HCT116 (cell line): ENCODE measurements around the gene PLEK2. TPM values are rescaled to one million over a fixed set of nuclear protein-coding genes. Genes with fewer than 3 reads are reported as not detected.

ENCODE experiments used
- ATAC-seq: fragments of 200-7000 bp; cut with Tn5 transposase; 2 replicates; pipeline ENCODE4 v1.9.1; 2020; ENCODE audit warnings: mild to moderate bottlenecking, moderate library complexity
- BruUV-seq: library from RNA; stranded (reverse); fragments of 400-500 nt; replicated peaks from 2 replicates; lab custom pipeline; 2021; lab: Mats Ljungman, UMichigan
- CTCF ChIA-PET: fragments of 300-600 bp; sonication (Branson Sonifier 250); formaldehyde crosslinking; loops from one replicate; lab custom pipeline; 2021; ENCODE audit warnings: antibody characterized with exemption; lab: Charles Lee
- POLR2A ChIA-PET: fragments of 300-600, 350-600 bp; sonication (Branson Sonifier 250); formaldehyde crosslinking; loops from one replicate; lab custom pipeline; 2021; ENCODE audit warnings: antibody characterized with exemption; lab: Charles Lee
- RAD21 ChIA-PET, 2 experiments: fragments of 300-600 bp; sonication (Branson Sonifier 250); formaldehyde crosslinking; loops; one replicate each; lab custom pipeline; 2023; ENCODE audit warnings: low total read pairs in 2 of 2; ENCODE audit not compliant: uncharacterized antibody in 2 of 2, unreplicated experiment in 2 of 2, low non-redundant PET in 1 of 2; lab: Charles Lee
- DNase-seq: peaks from one replicate; pipeline ENCODE4 v3.0.0-alpha.2; 2010; ENCODE audit warnings: low read depth, low spot score
- H2AFZ ChIP-seq: fragments of 200-600 bp; shearing (Covaris generic), sonication (generic); 2 replicates; pipeline ENCODE4 v1.6.1; 2017; ENCODE audit warnings: low read depth, mixed run types, mixed read lengths, antibody characterized with exemption, low read length; ENCODE audit not compliant: poor library complexity, severe bottlenecking
- H3K27ac ChIP-seq: 2 replicates; pipeline ENCODE4 v1.5.1; 2012; ENCODE audit warnings: low read depth, low read length
- H3K27me3 ChIP-seq: fragments of 200-600 bp; sonication (generic); 2 replicates; pipeline ENCODE4 v1.6.1; 2016; ENCODE audit warnings: mixed run types, low read length, mixed read lengths; ENCODE audit not compliant: insufficient read depth
- H3K36me3 ChIP-seq, 2 experiments: fragments of 200-500 bp in 1 of 2; fragments of 200-600 bp in 1 of 2; sonication (Bioruptor generic) in 1 of 2; sonication (generic) in 1 of 2; 2 replicates each; pipeline versions ENCODE4 v1.5.1 to v1.6.1; 2014 to 2016; ENCODE audit warnings: low read length in 2 of 2, inconsistent platforms in 1 of 2, mixed read lengths in 1 of 2, mixed run types in 1 of 2; ENCODE audit not compliant: insufficient read depth in 2 of 2, control insufficient read depth in 1 of 2
- H3K4me1 ChIP-seq, 2 experiments: fragments of 200-600 bp in 1 of 2; sonication (generic) in 1 of 2; 2 replicates each; pipeline versions ENCODE4 v1.5.1 to v1.6.1; 2012 to 2017; ENCODE audit warnings: low read length in 2 of 2, inconsistent platforms in 1 of 2, mild to moderate bottlenecking in 1 of 2, mixed read lengths in 1 of 2, mixed run types in 1 of 2, moderate library complexity in 1 of 2; ENCODE audit not compliant: insufficient read depth in 2 of 2, control insufficient read depth in 1 of 2
- H3K4me2 ChIP-seq: fragments of 200-600 bp; sonication (generic); 2 replicates; pipeline ENCODE4 v1.6.1; 2017; ENCODE audit warnings: mixed run types, low read length, mixed read lengths
- H3K4me3 ChIP-seq, 2 experiments: fragments of 200-600 bp in 1 of 2; sonication (generic) in 1 of 2; replicated peaks in 1 of 2; 2 replicates each; pipeline ENCODE4 v1.5.1; 2011 to 2016; ENCODE audit warnings: low read length in 2 of 2, control low read depth in 1 of 2, low read depth in 1 of 2, mild to moderate bottlenecking in 1 of 2, mixed read lengths in 1 of 2, mixed run types in 1 of 2
- H3K79me2 ChIP-seq: fragments of 200-600 bp; sonication (generic); 2 replicates; pipeline ENCODE4 v1.6.1; 2017; ENCODE audit warnings: mild to moderate bottlenecking, mixed run types, low read length, moderate library complexity, mixed read lengths; ENCODE audit not compliant: insufficient read depth
- H3K9ac ChIP-seq: fragments of 200-600 bp; sonication (generic); 2 replicates; pipeline ENCODE4 v1.6.1; 2016; ENCODE audit warnings: low read length, mixed read lengths
- H3K9me2 ChIP-seq: fragments of 200-600 bp; sonication (generic), shearing (Covaris generic); 2 replicates; pipeline ENCODE4 v1.6.1; 2017; ENCODE audit warnings: mixed run types, mild to moderate bottlenecking, moderate library complexity; ENCODE audit not compliant: insufficient read depth
- H3K9me3 ChIP-seq, 2 experiments: fragments of 200-500 bp in 1 of 2; fragments of 200-600 bp in 1 of 2; sonication (Bioruptor generic) in 1 of 2; sonication (generic) in 1 of 2; 2 replicates each; pipeline ENCODE4 v1.6.1; 2014 to 2017; ENCODE audit warnings: low read length in 2 of 2, mixed read lengths in 2 of 2, inconsistent platforms in 1 of 2, low read depth in 1 of 2, mild to moderate bottlenecking in 1 of 2, mixed run types in 1 of 2, moderate library complexity in 1 of 2; ENCODE audit not compliant: control insufficient read depth in 1 of 2, insufficient read depth in 1 of 2
- H4K20me1 ChIP-seq: fragments of 200-600 bp; sonication (generic), shearing (Covaris generic); 2 replicates; pipeline ENCODE4 v1.6.1; 2017; ENCODE audit warnings: mixed run types, mild to moderate bottlenecking, moderate library complexity; ENCODE audit not compliant: insufficient read depth
- CBX3 ChIP-seq: IDR thresholded peaks from 2 replicates; pipeline ENCODE4 v1.6.1; 2012; ENCODE audit warnings: low read depth
- EGR1 ChIP-seq: IDR thresholded peaks from 2 replicates; pipeline ENCODE4 v1.6.1; 2012; ENCODE audit warnings: low read depth
- ELF1 ChIP-seq: IDR thresholded peaks from 2 replicates; pipeline ENCODE4 v1.6.1; 2012; ENCODE audit warnings: low read depth, borderline replicate concordance
- EZH2 ChIP-seq: fragments of 200-600 bp; sonication (generic); IDR thresholded peaks from 2 replicates; pipeline ENCODE4 v1.6.1; 2017; ENCODE audit warnings: antibody characterized with exemption, mixed run types
- EZH2phosphoT487 ChIP-seq: fragments of 200-600 bp; IDR thresholded peaks from 2 replicates; pipeline ENCODE4 v1.6.1; 2018; ENCODE audit warnings: antibody characterized with exemption, borderline replicate concordance
- FOSL1 ChIP-seq: IDR thresholded peaks from 2 replicates; pipeline ENCODE4 v1.6.1; 2012; ENCODE audit warnings: low read depth
- JUND ChIP-seq: IDR thresholded peaks from 2 replicates; pipeline ENCODE4 v1.6.1; 2012
- MAX ChIP-seq: IDR thresholded peaks from 2 replicates; pipeline ENCODE4 v1.6.1; 2012
- POLR2A ChIP-seq: IDR thresholded peaks from 2 replicates; pipeline ENCODE4 v1.7.0; 2011; ENCODE audit warnings: borderline replicate concordance; ENCODE audit not compliant: insufficient read depth, insufficient read length; ENCODE audit errors: extremely low read depth
- POLR2AphosphoS5 ChIP-seq: IDR thresholded peaks from 2 replicates; pipeline ENCODE4 v1.6.1; 2011; ENCODE audit warnings: mild to moderate bottlenecking, low read depth, low read length, moderate library complexity
- RAD21 ChIP-seq: IDR thresholded peaks from 2 replicates; pipeline ENCODE4 v1.6.1; 2012; ENCODE audit warnings: low read depth, mild to moderate bottlenecking
- REST ChIP-seq: IDR thresholded peaks from 2 replicates; pipeline ENCODE4 v1.6.1; 2012; ENCODE audit warnings: low read depth
- SIN3A ChIP-seq: IDR thresholded peaks from 2 replicates; pipeline ENCODE4 v1.6.1; 2012; ENCODE audit warnings: low read depth
- SP1 ChIP-seq: IDR thresholded peaks from 2 replicates; pipeline ENCODE4 v1.6.1; 2012; ENCODE audit warnings: low read depth
- SRF ChIP-seq: IDR thresholded peaks from 2 replicates; pipeline ENCODE4 v1.6.1; 2012; ENCODE audit warnings: low read depth
- TCF7L2 ChIP-seq: IDR thresholded peaks from 2 replicates; pipeline ENCODE4 v1.7.0; 2011; ENCODE audit warnings: borderline replicate concordance, inconsistent platforms; ENCODE audit not compliant: insufficient read depth, insufficient read length; ENCODE audit errors: extremely low read depth
- YY1 ChIP-seq: IDR thresholded peaks from 2 replicates; pipeline ENCODE4 v1.6.1; 2011; ENCODE audit warnings: low read length, low read depth, moderate library complexity, mild to moderate bottlenecking; ENCODE audit not compliant: insufficient replicate concordance; ENCODE audit errors: extremely low read depth
- ZFX ChIP-seq: fragments of 450-650 bp; IDR thresholded peaks from 2 replicates; pipeline ENCODE4 v1.6.1; 2017
- intact Hi-C: fragments of 100-400 bp; cut with micrococcal nuclease; formaldehyde crosslinking; loops from 2 replicates; pipeline ENCODE4 v1.10.0; 2022
- total RNA-seq: library from RNA; stranded (reverse); gene quantifications from one replicate; pipeline ENCODE4 v1.2.1, GENCODE V29; 2021; ENCODE audit not compliant: unreplicated experiment
- TF ChIP-seq, protein P1 (sequence below), 3 experiments: fragments of 200-600 bp in 1 of 3; sonication (generic) in 1 of 3; IDR thresholded peaks in 2 of 3; conservative IDR thresholded peaks in 1 of 3; 2 replicates each; pipeline ENCODE4 v1.5.1; 2012 to 2017; ENCODE audit warnings: low read depth in 2 of 3, low read length in 2 of 3, antibody characterized with exemption in 1 of 3, borderline replicate concordance in 1 of 3, control low read depth in 1 of 3, mild to moderate bottlenecking in 1 of 3, mixed read lengths in 1 of 3, mixed run types in 1 of 3, moderate library complexity in 1 of 3; ENCODE audit not compliant: insufficient read depth in 1 of 3
- TF ChIP-seq, protein P2 (sequence below): IDR thresholded peaks from 2 replicates; pipeline ENCODE4 v1.6.1; 2012

The PLEK2 gene
- total RNA-seq, 1 experiment from 2014 or later = 67.6 TPM

- Histone ChIP-seq H3K4me3 (no peak overlapping the region), H3K79me2 (peaks cover 97% of the 10 kb centered on the region)
- BruUV-seq = no TSS peak
Measured at GRCh38 chr14:67372833-67373232, 39.1 kb downstream of the PLEK2 start.

More at GRCh38 chr14:67372833-67373232, 39.1 kb downstream of the PLEK2 start:
- RAD21 ChIA-PET = no interaction called here
- POLR2A ChIA-PET = no interaction called here
- H4K20me1 ChIP-seq = peaks cover 17% of the 10 kb centered on the region; the same call in 1 of the 2 replicates
- H3K9me3 ChIP-seq = no peaks in the 10 kb centered on the region
- TF ChIP-seq SIN3A (no peak), CBX3 (no peak), FOSL1 (no peak), SP1 (no peak), RAD21 (no peak), EGR1 (no peak), REST (no peak), POLR2AphosphoS5 (no peak), EZH2 (no peak), ZFX (no peak), ELF1 (no peak), EZH2phosphoT487 (no peak), JUND (no peak), POLR2A (no peak), YY1 (no peak), TCF7L2 (no peak), MAX (no peak), SRF (no peak)
- TF ChIP-seq, protein P1, sequence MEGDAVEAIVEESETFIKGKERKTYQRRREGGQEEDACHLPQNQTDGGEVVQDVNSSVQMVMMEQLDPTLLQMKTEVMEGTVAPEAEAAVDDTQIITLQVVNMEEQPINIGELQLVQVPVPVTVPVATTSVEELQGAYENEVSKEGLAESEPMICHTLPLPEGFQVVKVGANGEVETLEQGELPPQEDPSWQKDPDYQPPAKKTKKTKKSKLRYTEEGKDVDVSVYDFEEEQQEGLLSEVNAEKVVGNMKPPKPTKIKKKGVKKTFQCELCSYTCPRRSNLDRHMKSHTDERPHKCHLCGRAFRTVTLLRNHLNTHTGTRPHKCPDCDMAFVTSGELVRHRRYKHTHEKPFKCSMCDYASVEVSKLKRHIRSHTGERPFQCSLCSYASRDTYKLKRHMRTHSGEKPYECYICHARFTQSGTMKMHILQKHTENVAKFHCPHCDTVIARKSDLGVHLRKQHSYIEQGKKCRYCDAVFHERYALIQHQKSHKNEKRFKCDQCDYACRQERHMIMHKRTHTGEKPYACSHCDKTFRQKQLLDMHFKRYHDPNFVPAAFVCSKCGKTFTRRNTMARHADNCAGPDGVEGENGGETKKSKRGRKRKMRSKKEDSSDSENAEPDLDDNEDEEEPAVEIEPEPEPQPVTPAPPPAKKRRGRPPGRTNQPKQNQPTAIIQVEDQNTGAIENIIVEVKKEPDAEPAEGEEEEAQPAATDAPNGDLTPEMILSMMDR (IDR thresholded peaks at IDR 0.05 in 2 of 3, conservative IDR thresholded peaks at IDR 0.05 in 1 of 3; ENCODE audit: borderline replicate concordance in 1 of 3, insufficient read depth in 1 of 3, low read depth in 2 of 3, low read length in 2 of 3) = no peak
- TF ChIP-seq, protein P2, sequence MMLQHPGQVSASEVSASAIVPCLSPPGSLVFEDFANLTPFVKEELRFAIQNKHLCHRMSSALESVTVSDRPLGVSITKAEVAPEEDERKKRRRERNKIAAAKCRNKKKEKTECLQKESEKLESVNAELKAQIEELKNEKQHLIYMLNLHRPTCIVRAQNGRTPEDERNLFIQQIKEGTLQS = no peak
- TF ChIP-seq, all 23 proteins: peak for 0
- Histone ChIP-seq H3K4me1 (no peaks in the 10 kb centered on the region), H3K27me3 (no peaks in the 10 kb centered on the region), H3K4me2 (no peak overlapping the region), H3K9ac (no peak overlapping the region), H3K9me2 (no peaks in the 10 kb centered on the region), H3K36me3 (peaks cover 64 to 66% of the 10 kb centered on the region in 2 experiments), H2AFZ (no peak overlapping the region), H3K27ac (no peak overlapping the region)
- intact Hi-C loops = no loop called here
- DNase-seq (no peak), ATAC-seq (no peak)
- CTCF ChIA-PET = no interaction called here
